HUES6 (cell line): Measurements from ENCODE around the gene PDZRN3.

Experiments
- H3K27ac ChIP-seq: 2 replicates; pipeline ENCODE4 v1.7.0; 2013; ENCODE audit warnings: low read depth, mild to moderate bottlenecking, low read length, inconsistent platforms
- H3K27me3 ChIP-seq: 2 replicates; pipeline ENCODE4 v1.6.1; 2013; ENCODE audit warnings: low read length; ENCODE audit not compliant: control insufficient read depth, insufficient read depth
- H3K36me3 ChIP-seq: 2 replicates; pipeline ENCODE4 v1.6.1; 2013; ENCODE audit warnings: low read length; ENCODE audit not compliant: control insufficient read depth, insufficient read depth
- H3K4me1 ChIP-seq: 2 replicates; pipeline ENCODE4 v1.6.1; 2013; ENCODE audit warnings: low read length; ENCODE audit not compliant: control insufficient read depth, insufficient read depth
- H3K4me3 ChIP-seq: 2 replicates; pipeline ENCODE4 v1.5.1; 2013; ENCODE audit warnings: low read depth, low read length
- H3K9ac ChIP-seq: one replicate; pipeline ENCODE4 v1.6.1; 2013; ENCODE audit warnings: mild to moderate bottlenecking, low read length
- H3K9me3 ChIP-seq: 2 replicates; pipeline ENCODE4 v1.6.1; 2013; ENCODE audit warnings: low read depth, low read length; ENCODE audit not compliant: control insufficient read depth, insufficient read depth

PDZRN3 gene

DNA sequence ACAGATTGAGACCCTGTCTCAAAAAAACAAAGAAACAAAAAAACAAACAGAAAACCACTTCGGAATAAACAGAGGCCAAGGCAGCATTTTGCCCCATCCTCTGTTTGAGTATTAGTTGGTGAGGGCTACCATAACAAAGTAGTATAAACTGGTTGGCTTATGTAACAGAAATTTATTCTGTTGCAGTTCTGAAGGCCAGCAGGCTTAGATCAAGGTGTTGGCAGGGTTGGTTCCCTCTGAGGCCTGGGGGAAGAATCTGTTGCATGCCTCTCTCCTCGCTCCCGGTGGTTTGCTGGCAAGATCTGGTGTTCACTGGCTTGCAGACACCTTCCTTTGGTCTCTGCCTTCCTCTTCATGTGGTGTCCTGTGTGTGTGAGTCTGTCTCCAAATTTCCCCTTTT, 261.6 kb downstream of the PDZRN3 start:
- no peaks in the 10 kb centered on the region for H3K36me3 ChIP-seq
- no peaks in the 10 kb centered on the region; the same call in 1 of the 2 replicates for H3K9me3 ChIP-seq
- no peak overlapping the region for H3K4me3 ChIP-seq
- H3K9ac ChIP-seq = no peak overlapping the region
- no peak overlapping the region for H3K27ac ChIP-seq
- H3K27me3 ChIP-seq = no peaks in the 10 kb centered on the region
- no peaks in the 10 kb centered on the region for H3K4me1 ChIP-seq

DNA sequence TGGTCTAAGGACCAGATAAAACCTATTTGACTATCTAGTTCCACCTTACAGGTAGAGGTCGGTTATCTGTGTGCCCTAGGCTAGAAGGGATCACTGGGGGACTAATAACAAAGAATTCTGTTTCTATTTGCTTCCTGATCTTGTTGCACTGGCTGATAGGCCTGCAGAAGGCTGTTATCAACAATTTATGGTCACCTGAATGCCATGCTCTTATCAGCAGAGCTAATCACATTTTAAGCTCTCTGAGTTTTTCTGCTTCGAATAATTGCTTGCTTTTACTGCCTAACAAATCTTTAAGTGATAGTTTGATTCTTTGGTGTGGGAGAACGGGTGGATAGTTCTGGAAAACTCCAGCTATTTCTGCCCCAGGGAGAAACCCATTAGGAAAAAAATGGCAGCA, 263.1 kb downstream of the PDZRN3 start:
- H3K4me1 ChIP-seq = no peaks in the 10 kb centered on the region
- H3K9me3 ChIP-seq = no peaks in the 10 kb centered on the region; the same call in 1 of the 2 replicates
- no peak overlapping the region for H3K27ac ChIP-seq
- H3K9ac ChIP-seq = no peak overlapping the region
- no peak overlapping the region for H3K4me3 ChIP-seq
- no peaks in the 10 kb centered on the region for H3K36me3 ChIP-seq
- no peaks in the 10 kb centered on the region for H3K27me3 ChIP-seq

DNA sequence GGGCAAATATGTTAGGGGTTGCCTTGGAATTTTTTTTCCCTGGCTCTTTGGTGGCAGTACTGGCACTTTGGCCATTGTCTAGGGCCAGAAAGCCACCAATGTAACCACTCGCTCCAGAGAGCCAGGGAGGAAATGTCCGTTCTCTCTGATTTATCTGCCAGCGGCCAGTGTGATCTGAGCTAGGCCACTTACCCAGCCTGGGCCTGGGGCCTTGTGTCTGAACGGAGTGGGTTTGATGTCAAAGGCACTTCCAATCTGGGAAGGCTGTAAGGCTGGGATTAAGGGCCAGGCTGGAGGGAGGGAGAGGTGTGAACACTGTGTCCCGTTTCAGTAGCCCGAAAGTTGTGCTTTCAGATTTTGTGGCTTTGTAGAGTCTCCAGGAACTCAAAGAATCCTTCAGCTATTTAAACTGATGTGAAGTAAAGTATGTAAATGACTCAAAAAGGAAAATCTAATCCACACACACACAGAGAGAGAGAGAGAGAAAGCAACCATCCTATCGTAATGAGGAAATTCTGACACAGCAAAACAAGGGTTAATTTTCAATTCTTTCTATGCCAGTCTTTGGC, 271.0 kb downstream of the PDZRN3 start:
- Histone ChIP-seq H3K4me3 (no peak overlapping the region), H3K27me3 (no peaks in the 10 kb centered on the region), H3K36me3 (no peaks in the 10 kb centered on the region), H3K27ac (no peak overlapping the region), H3K4me1 (no peaks in the 10 kb centered on the region), H3K9ac (no peak overlapping the region), H3K9me3 (no peaks in the 10 kb centered on the region)

DNA sequence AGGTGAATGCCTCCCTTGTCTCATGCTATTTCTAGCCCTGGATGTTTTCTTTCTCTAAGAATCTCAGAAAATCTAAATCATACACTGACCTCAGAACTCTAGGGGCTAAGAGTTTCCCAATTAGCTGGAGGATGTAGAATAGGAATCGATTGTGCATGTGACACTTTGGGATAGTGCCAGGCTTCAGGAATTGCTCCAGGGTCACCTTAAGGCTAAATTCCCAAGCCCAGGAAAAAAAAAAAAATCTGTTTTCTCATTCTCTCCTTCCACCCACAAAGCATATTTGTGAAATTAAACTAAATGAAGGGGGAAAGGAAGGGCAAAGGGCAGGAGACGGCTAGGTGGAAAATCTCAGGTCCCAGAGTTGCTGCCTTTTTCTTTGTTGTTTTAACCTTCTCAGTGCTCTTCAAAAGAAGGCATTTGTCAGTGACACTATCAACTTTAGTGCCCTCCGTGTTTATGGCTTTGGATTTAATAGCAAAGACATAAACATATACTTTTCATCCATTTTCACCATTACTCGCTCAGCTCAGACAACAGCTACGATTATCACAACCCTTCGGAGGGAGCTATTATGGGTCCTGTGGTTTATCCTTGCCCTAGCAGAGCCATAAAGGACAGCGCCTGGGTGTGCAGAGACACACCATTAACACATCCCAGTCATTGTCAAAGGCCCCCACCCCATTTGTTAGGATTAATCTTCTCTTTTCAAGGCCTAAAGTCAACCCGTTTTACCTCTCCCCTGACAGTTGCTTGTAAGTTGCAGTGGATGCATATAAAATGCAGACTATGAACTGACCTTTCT, 271.7 kb downstream of the PDZRN3 start:
- no peaks in the 10 kb centered on the region for H3K9me3 ChIP-seq
- no peaks in the 10 kb centered on the region for H3K27me3 ChIP-seq
- no peak overlapping the region for H3K27ac ChIP-seq
- no peak overlapping the region for H3K9ac ChIP-seq
- no peaks in the 10 kb centered on the region for H3K36me3 ChIP-seq
- no peak overlapping the region for H3K4me3 ChIP-seq
- no peaks in the 10 kb centered on the region for H3K4me1 ChIP-seq

DNA sequence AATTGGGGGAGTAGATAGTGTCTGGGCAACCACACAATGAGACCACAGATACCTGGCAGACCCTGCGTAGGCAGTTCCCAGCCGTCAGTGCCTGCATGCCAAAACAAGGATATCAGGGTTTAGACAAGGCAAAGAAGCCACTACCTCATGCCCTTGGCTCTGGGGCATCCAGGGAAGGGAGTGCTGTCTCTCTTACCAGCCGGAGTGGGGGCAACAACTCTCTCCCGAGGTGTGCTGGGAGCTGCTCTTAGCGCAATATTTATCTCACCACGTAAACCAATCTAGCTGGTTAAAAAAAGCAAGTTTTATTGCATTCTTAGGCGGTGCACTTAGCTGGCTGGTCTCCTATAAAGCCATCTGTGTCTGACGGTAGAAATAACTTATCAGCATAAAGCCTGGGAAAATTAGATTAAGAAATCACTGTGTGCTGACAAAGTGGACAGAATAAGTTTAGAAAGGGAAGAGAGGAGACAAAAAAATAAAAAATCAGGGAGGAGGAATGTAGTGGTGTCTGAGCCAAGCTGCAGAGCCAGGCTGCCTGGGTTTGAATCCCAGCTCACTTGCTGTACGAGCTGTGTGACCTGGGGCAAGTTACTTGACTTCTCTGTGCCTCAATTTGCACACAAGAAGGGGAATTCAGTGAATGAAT, 273.2 kb downstream of the PDZRN3 start:
- no peak overlapping the region for H3K4me3 ChIP-seq
- no peak overlapping the region for H3K27ac ChIP-seq
- no peaks in the 10 kb centered on the region for H3K4me1 ChIP-seq
- no peaks in the 10 kb centered on the region for H3K9me3 ChIP-seq
- no peak overlapping the region for H3K9ac ChIP-seq
- no peaks in the 10 kb centered on the region for H3K27me3 ChIP-seq
- no peaks in the 10 kb centered on the region for H3K36me3 ChIP-seq

DNA sequence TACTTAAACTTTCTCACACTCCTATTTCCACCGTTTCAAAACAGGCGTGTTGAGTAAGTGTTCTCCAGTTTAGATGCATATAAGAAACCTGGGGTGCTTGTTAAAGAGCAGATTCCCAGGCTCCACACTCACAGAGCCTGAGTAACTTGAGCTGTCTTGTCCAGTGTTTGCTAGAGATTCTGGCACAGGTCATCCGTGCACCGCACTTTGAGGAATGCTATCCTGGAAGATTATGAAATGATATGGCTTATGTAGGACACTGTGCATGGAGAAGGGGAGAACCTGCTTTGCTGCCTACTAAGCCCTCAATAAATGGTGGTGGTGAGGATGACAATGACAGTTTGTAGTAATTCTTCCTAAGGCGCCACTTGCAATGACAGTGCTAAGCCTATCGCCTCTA, 273.7 kb downstream of the PDZRN3 start:
- no peak overlapping the region for H3K9ac ChIP-seq
- H3K4me1 ChIP-seq = no peaks in the 10 kb centered on the region
- H3K9me3 ChIP-seq = no peaks in the 10 kb centered on the region
- H3K27me3 ChIP-seq = no peaks in the 10 kb centered on the region
- no peaks in the 10 kb centered on the region for H3K36me3 ChIP-seq
- no peak overlapping the region for H3K27ac ChIP-seq
- H3K4me3 ChIP-seq = no peak overlapping the region

DNA sequence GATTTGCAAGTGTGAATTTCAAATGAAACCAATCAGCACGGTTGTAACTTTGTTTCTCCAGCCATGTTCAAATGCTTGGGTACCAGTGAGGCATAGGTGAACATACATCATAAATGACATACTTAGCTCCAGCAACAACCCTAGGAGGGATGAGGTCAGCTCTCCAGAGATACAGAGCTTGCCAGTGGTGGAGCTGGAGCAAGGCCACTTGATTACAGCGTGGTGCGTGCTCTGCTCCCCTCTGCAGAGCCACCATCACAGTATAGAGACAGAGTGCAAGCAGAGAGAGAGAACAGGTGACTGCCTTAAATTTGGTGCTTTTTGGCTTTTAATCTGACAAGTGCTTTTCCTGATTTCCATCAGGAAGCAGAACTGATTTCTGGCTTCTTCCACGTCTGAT, 275.1 kb downstream of the PDZRN3 start:
- Histone ChIP-seq H3K9me3 (no peaks in the 10 kb centered on the region), H3K4me1 (no peaks in the 10 kb centered on the region), H3K27me3 (no peaks in the 10 kb centered on the region), H3K9ac (no peak overlapping the region), H3K4me3 (no peak overlapping the region), H3K27ac (no peak overlapping the region), H3K36me3 (no peaks in the 10 kb centered on the region)

DNA sequence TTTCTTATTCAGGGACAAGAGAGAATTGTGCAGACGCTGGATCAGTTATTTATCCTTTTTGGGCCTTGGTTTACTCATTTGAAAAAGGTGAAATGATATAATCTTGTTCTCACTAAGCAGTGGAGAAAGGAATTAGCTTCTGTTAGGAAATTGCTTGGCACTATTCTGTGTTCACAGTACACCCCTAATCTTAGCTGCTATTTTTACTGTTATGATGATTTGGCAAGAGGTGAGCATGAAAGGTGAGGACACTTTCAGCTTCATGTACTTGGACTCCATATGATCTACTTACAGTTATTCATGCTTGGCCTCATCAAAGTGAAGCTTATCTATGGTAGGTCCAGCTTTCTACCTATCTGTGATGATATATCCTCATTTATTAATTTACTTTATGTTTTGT, 282.7 kb downstream of the PDZRN3 start:
- peaks cover 22% of the 10 kb centered on the region for H3K9me3 ChIP-seq
- H3K9ac ChIP-seq = no peak overlapping the region
- no peak overlapping the region for H3K4me3 ChIP-seq
- H3K36me3 ChIP-seq = no peaks in the 10 kb centered on the region
- no peaks in the 10 kb centered on the region for H3K4me1 ChIP-seq
- H3K27me3 ChIP-seq = no peaks in the 10 kb centered on the region
- H3K27ac ChIP-seq = no peak overlapping the region

DNA sequence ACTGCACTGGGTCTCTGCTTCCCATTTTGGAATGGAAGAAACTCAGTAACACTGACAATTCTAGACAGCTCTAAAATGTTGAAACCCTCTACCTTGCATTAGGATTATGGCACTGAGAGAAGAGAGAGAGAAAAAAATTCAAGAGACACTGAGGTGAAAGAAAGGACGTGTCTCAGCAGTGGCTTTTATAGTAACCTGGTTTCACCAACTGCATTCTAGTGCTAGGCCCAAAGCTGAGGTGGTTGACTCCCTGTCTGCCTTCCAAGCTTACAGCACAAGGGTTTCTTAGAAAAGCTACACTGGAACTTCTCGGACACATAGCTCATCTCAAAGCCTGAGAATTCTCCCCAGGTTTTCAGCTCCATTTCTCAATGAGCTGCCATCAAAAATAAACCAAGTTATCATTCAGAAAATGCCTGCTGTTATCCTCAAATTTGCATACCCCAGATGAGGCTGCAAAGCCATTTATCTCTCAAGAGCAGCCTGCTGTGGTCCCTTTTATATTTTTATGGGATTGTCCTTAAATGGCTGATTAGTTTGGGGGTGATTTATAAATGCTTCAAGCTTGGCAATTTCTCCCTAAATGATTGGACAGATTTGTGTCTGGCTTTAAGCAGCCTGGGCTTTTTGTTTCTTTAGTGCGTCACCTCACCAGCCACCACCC, 283.3 kb downstream of the PDZRN3 start:
- Histone ChIP-seq H3K27ac (no peak overlapping the region), H3K4me3 (no peak overlapping the region), H3K36me3 (no peaks in the 10 kb centered on the region), H3K9ac (no peak overlapping the region), H3K9me3 (peaks cover 22% of the 10 kb centered on the region), H3K4me1 (no peaks in the 10 kb centered on the region), H3K27me3 (no peaks in the 10 kb centered on the region)

DNA sequence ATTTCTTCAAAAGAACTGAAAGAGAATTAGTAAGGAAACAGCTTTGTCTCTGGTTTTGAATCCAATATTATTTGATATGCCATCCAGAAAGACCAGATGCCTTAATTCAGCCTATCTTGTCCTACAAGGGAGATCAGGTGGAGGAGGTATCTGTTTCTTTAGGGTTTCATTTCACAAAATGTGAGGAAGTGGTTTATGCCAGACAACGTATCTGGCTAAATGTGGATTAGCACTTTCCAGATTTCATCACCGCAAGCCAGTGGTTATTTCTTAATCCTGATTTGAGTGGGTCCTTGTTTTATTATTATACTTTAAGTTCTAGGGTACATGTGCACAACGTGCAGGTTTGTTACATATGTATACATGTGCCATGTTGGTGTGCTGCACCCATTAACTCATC, 292.2 kb downstream of the PDZRN3 start:
- H3K27me3 ChIP-seq = no peaks in the 10 kb centered on the region
- peaks cover 1% of the 10 kb centered on the region; the same call in 1 of the 2 replicates for H3K9me3 ChIP-seq
- no peak overlapping the region for H3K27ac ChIP-seq
- no peaks in the 10 kb centered on the region for H3K36me3 ChIP-seq
- H3K4me3 ChIP-seq = no peak overlapping the region
- no peak overlapping the region for H3K9ac ChIP-seq
- H3K4me1 ChIP-seq = no peaks in the 10 kb centered on the region
